HepG2 (cell line): ENCODE data around the gene STX8.

ENCODE experiments used
- CTCF ChIP-seq: sonication (generic); formaldehyde crosslinking; IDR thresholded peaks from 2 replicates; pipeline ENCODE4 v1.5.0; 2020; ENCODE audit warnings: mild to moderate bottlenecking, missing genetic modification reagents, moderate library complexity
- DR1 ChIP-seq: sonication (generic); formaldehyde crosslinking; IDR thresholded peaks from 2 replicates; pipeline ENCODE4 v1.8.0; 2021; ENCODE audit warnings: mild to moderate bottlenecking, missing genetic modification reagents, inconsistent platforms
- IRF2 ChIP-seq: IDR thresholded peaks from 2 replicates; pipeline ENCODE4 v1.6.1; 2018; ENCODE audit warnings: missing genetic modification reagents, missing compliant biosample characterization
- PAX8 ChIP-seq: sonication (generic); formaldehyde crosslinking; IDR thresholded peaks from 2 replicates; pipeline ENCODE4 v1.8.0; 2022; ENCODE audit warnings: mild to moderate bottlenecking, missing genetic modification reagents, borderline replicate concordance
- POLR2A ChIP-seq, 2 experiments: IDR thresholded peaks; 2 replicates each; pipeline ENCODE4 v1.6.1; 2011; ENCODE audit warnings: low read depth in 2 of 2, low read length in 2 of 2, mild to moderate bottlenecking in 1 of 2, moderate library complexity in 1 of 2; ENCODE audit not compliant: insufficient read depth in 1 of 2
- SP1 ChIP-seq, 2 experiments: fragments of 450-650 bp in 1 of 2; sonication (generic) in 1 of 2; formaldehyde crosslinking in 1 of 2; IDR thresholded peaks; 2 replicates each; pipeline versions ENCODE4 v1.4.0 to v1.6.1; 2016 to 2020; ENCODE audit warnings: missing genetic modification reagents in 1 of 2
- USF2 ChIP-seq, 2 experiments: sonication (generic) in 1 of 2; formaldehyde crosslinking in 1 of 2; IDR thresholded peaks; 2 replicates each; pipeline versions ENCODE4 v1.5.1 to v1.6.1; 2011 to 2020; ENCODE audit warnings: borderline replicate concordance in 1 of 2, low read depth in 1 of 2, low read length in 1 of 2, mild to moderate bottlenecking in 1 of 2, missing genetic modification reagents in 1 of 2, moderate library complexity in 1 of 2
- ZBTB49 ChIP-seq: sonication (generic); formaldehyde crosslinking; IDR thresholded peaks from 2 replicates; pipeline ENCODE4 v1.4.0; 2020; ENCODE audit warnings: missing genetic modification reagents, borderline replicate concordance
- ZNF121 ChIP-seq: sonication (generic); formaldehyde crosslinking; IDR thresholded peaks from 2 replicates; pipeline ENCODE4 v1.5.0; 2020; ENCODE audit warnings: mild to moderate bottlenecking, missing genetic modification reagents
- ZNF354B ChIP-seq: sonication (generic); formaldehyde crosslinking; IDR thresholded peaks from 2 replicates; pipeline ENCODE4 v1.8.0; 2022; ENCODE audit warnings: mild to moderate bottlenecking, missing genetic modification reagents
- ZNF614 ChIP-seq: IDR thresholded peaks from 2 replicates; pipeline ENCODE4 v1.6.1; 2018; ENCODE audit warnings: missing biosample characterization, missing genetic modification reagents, inconsistent platforms, borderline replicate concordance

DNA sequence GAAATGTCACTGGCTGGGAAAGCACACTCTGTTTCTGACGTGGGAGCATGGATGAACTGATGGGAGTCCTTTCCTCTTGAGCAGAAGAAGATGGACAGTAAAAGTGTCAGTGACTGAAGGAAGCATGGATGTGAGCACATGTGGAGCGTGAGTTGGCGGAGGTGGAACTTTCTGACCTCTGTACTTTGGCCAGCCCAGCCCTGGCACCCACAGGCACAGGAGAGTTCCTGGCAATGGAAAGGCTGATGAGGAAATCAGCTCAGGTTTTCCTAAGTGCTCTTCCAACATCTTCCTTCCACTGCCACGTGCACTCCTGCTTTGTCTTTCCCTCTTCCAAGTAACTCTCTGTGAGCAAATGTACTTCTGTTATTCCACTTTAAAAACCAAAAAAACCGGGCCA, 277.5 kb downstream of the STX8 start:
- TF ChIP-seq IRF2 (CRISPR knock-in tag): no peak
- TF ChIP-seq POLR2A (IDR thresholded peaks at IDR 0.05; ENCODE audit: insufficient read depth in 1 of 2, low read depth in 2 of 2, low read length in 2 of 2): no peak
- TF ChIP-seq CTCF: no peak
- TF ChIP-seq ZNF121 (CRISPR knock-in tag): no peak
- TF ChIP-seq ZNF614 (CRISPR knock-in tag): no peak
- TF ChIP-seq SP1 (IDR thresholded peaks at IDR 0.05): no peak
- TF ChIP-seq SP1 (CRISPR knock-in tag; IDR thresholded peaks at IDR 0.05): no peak
- no peak for TF ChIP-seq DR1 (CRISPR knock-in tag)
- no peak for TF ChIP-seq USF2 (IDR thresholded peaks at IDR 0.05; ENCODE audit: low read depth, low read length)
- no peak for TF ChIP-seq USF2 (CRISPR knock-in tag; IDR thresholded peaks at IDR 0.05; ENCODE audit: borderline replicate concordance)
- TF ChIP-seq PAX8 (CRISPR knock-in tag): no peak
- TF ChIP-seq ZNF354B (CRISPR knock-in tag): no peak
- TF ChIP-seq ZBTB49 (CRISPR knock-in tag): no peak
